HG03520 (cell line): ENCODE data around the gene PATZ1.

ENCODE experiments used
- ATAC-seq: cut with Tn5 transposase; IDR thresholded peaks from one replicate; pipeline ENCODE4 v1.9.1; 2021; ENCODE audit warnings: mild to moderate bottlenecking, moderate library complexity; ENCODE audit not compliant: unreplicated experiment

PATZ1 gene

GRCh38 chr22:31344256-31344577 lies 1.9 kb downstream of the PATZ1 start:
- no peak for ATAC-seq

- ATAC-seq, result no peak
Measured at GRCh38 chr22:31343235-31344191, 2.6 kb downstream of the PATZ1 start.

DNA sequence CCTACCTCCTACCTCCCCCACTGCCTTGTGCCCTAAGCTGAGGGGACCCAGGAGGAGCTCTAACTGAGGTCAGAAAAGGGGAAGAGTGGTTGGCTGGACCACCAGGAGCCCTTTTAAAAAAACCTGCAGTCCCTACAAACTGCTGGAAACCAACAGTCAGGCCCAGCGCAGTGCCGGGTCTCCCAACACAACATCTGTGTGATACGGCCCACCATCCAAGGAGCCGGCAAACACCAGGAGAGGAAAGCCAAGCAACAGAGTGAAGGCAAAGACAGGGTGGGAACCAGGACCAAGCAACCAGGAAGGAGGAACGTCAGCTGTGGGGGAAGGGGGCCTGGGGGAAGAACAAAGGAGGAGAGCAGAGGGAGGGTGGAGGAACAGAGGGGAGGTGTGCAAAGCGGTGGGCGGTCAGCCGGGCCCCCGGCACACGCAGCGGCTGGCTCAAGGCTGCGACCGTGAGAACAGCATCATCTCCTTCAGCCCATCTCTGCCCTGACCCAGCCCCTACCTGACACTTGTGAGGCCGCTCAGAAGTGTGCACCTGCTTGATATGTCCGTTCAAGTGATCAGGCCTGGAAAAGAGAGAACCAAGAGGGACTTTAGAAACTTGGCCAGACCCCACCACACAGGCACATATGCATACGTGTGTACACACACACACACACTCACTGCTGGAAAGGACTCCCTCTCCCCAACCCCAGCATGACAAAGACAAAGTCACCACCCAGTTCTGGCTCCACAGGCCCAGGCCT lies 3.6 kb downstream of the PATZ1 start:
- no peak for ATAC-seq

GRCh38 chr22:31341386-31342088 lies 4.6 kb downstream of the PATZ1 start:
- no peak for ATAC-seq

- no peak for ATAC-seq
Measured at GRCh38 chr22:31340765-31341247, 5.3 kb downstream of the PATZ1 start.

- no peak for ATAC-seq
Measured at GRCh38 chr22:31340360-31340759, 5.8 kb downstream of the PATZ1 start.

DNA sequence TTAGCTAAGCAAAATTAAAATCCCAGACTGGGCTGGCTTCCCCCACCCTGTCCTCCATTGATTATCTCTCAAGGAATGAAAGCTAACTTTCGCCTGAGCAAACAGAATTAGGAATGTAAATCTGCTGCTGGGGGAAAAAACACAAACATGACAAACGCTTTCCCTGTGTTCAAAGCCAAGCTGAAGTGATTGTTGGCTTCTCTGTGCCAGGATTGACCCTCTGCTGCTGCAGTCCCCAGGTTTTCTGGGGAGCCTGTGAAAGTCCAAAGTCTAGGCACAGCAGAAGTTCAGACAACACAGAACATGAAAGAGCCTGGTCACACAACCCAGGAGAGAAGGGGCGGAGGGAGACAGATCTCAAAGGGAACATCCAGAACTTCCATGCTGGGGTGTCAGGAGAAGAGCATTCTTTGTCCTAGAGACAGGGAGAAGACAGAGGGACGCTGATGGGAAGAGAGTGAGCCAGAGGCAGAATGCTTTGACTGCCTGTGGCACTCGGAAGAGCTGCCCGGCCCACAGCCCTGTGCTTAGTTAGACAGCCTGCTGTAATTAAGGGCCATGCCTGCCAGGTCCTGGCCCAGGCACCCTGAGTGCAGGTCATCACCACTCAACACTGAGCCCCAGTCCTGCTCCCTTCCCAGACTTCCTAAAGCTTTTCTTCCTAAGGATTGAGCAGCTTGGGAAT lies 6.9 kb downstream of the PATZ1 start:
- ATAC-seq, result no peak

DNA sequence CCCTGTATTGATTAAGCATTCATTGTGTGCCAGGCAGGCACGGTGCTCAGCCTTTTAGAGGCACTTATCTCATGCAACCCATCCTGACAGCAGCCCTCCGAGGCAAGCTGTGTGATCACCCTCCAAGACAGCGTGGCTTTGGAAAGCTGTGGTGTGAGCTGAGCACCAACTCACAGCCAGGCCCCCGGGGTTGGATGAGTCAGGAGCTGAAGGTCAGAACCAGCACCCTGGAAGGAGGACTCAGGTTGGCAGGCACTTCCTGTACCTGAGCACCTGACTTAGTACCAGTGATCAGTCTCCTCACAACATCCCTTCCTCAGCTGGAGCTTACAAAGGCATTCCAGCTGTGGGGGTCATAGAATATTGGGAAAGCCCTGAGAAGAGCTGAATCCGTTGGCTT lies 9.0 kb downstream of the PATZ1 start:
- no peak for ATAC-seq

- no peak for ATAC-seq
Measured at GRCh38 chr22:31334329-31334728, 11.8 kb downstream of the PATZ1 start.

DNA sequence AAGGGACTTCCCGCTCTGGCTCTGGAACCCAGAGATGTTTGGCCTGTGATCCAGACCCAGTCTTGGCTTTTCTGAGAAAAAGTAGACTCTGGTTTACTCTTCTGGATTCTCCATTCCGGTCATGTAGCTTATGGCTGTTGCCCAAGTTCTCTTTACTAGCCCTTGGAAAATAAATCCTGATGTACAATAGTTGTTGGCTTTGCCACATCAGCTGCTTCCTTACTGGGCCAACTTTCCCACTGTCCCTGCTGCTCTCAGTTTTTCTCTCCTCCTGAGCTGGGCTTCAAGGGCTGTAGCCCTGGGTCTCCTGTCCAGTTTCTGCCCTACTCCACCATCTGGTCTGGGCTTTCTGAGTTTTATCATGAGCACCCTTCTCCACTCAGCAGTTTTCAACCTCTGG lies 12.5 kb downstream of the PATZ1 start:
- no peak for ATAC-seq

- ATAC-seq, result no peak
Measured at GRCh38 chr22:31332886-31333285, 13.3 kb downstream of the PATZ1 start.

GRCh38 chr22:31332010-31332409 lies 14.1 kb downstream of the PATZ1 start:
- no peak for ATAC-seq

- no peak for ATAC-seq
Measured at GRCh38 chr22:31329453-31330215, 16.5 kb downstream of the PATZ1 start.

GRCh38 chr22:31329029-31329428 lies 17.1 kb downstream of the PATZ1 start:
- no peak for ATAC-seq

DNA sequence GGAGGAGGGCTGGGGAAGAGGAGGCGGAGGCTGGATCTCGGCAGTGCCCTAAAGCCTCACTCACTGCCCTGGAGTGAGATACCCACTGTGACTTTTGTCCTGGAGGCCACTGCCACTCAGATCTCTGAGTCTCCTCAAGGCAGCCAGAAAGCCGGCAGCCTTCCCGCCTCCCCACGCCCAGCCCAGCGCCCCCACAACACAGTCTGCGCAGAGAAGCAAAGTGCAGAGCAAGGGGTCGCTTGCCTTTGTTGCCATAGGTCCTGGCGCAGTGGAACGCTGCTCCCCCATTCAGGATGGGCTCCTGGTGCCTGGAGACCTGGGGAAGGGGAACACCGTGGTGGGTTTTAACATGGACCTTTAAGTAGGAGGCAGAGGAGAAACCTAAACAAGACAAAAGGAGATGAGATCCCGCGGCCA lies 17.6 kb downstream of the PATZ1 start:
- no peak for ATAC-seq

GRCh38 chr22:31327806-31328543 lies 18.2 kb downstream of the PATZ1 start:
- ATAC-seq, result no peak

- ATAC-seq, result no peak
Measured at GRCh38 chr22:31326877-31327276, 19.3 kb downstream of the PATZ1 start.

DNA sequence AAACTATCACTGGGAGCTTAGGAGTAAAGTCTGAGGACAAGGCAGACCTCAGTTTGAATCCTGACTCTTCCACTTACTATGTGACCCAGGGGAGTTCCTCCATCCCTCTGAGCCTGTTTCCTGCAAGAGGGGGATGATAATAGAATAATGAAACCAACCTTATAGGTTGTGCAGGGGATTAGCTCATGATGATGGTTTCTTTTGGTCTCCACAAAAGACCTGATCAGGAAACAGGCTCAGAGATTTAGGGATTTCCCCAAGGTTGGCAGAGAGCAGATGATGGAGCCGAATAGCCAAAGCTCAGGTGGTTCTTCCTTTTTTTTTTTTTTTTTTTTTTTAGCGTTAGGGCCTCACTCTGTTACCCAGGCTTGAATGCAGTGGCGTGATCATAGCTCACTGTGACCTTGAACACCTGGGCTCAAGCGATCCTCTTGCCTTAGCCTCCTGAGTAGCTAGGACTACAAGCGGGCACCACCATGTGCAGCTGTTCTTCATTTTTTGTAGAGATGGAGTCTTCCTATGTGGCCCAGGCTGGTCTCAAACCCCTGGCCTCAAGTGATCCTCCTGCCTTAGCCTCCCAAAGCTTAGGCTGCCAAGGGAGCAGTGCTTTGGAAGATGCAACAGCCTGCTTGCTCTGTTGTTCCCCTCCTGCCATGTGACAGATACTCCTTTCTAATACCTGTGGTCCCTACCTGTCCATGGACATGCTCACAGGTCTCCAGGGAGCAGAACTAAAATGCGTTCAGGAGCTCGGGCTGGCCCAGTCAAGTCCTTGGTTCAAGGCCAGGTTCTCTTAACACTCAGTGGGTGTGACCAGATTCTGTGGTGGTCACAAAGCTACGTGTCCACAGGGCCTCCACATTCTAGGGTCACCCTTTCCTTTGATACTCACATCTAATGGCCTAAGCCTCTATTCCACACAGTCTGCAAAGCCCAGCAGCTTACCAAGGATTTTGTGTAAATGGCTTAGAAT lies 22.3 kb downstream of the PATZ1 start:
- ATAC-seq, result no peak
